GM12801 (cell line): ENCODE data around the gene BCKDHB.

Experiments used
- CTCF ChIP-seq: IDR thresholded peaks from one replicate; pipeline ENCODE4 v1.5.1; 2011; ENCODE audit warnings: control low read depth; ENCODE audit not compliant: insufficient read length; ENCODE audit errors: extremely low read depth

The BCKDHB gene

GRCh38 chr6:80287112-80287511 lies 180.6 kb downstream of the BCKDHB start:
- no peak for TF ChIP-seq CTCF

- no peak for TF ChIP-seq CTCF
These were observed 181.1 kb downstream of the BCKDHB start for GRCh38 chr6:80287607-80288006.

- TF ChIP-seq CTCF, result no peak
These were observed 183.3 kb downstream of the BCKDHB start for GRCh38 chr6:80289727-80290126.

GRCh38 chr6:80302716-80303115 lies 196.2 kb downstream of the BCKDHB start:
- TF ChIP-seq CTCF, result no peak

GRCh38 chr6:80304014-80304413 lies 197.5 kb downstream of the BCKDHB start:
- no peak for TF ChIP-seq CTCF

- TF ChIP-seq CTCF, result no peak
These were observed 208.1 kb downstream of the BCKDHB start for GRCh38 chr6:80314531-80314930.

- no peak for TF ChIP-seq CTCF
These were observed 210.3 kb downstream of the BCKDHB start for GRCh38 chr6:80316686-80317231.
